ELR (cell line): ENCODE measurements around the gene CD52.
"Not testable (repeated sequence)": the region's sequence is repeated elsewhere in the genome, so short reads cannot be mapped to it uniquely, and the experiment has no call there.

Experiments
- DNase-seq: peaks from one replicate; pipeline ENCODE4 v3.0.0-alpha.2; 2015; ENCODE audit warnings: low read depth

CD52 gene

DNA sequence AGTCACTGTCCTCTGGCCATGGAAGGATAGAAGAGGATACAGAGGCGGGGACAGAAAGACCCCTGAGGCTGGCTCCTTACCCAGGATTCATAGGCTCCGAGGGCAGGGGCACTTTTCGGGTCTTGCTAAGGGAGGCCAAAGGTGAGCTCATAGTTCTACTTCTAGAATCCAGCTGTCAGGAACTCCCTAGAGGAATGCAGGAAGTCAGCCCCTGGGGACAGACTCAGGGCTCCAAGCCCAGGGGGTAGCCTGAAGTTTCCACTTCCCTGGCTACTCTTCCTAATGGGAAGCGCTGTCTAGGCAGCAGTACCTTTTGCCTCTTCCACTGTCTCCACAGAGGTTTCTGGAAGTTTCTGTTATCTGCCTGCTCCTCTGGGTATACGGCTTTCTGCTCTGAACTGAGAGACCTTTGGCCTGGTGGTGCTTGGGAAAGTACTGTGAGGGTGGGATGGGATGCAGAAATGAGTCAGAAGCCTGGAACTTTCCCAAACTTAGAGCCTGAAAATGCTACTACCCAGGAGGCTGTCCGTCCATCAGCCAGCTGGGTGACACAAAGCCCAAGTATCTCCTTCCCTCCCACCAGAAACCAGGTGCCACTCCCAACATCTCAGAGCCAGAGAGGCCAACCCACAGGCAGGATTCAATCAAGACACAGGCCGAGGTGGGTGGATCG, 14.9 kb upstream of the CD52 start:
- peak; percentile 82 for DNase-seq

GRCh38 chr1:26305667-26306289, 12.0 kb upstream of the CD52 start:
- DNase-seq = no peak

GRCh38 chr1:26306290-26307229, 11.2 kb upstream of the CD52 start, which contains the start of gene UBXN11:
UBXN11 (minus strand) TSS chr1:26306636; CDS start chr1:26302883, 3,753 bp downstream.
- peak; percentile 96 for DNase-seq

DNA sequence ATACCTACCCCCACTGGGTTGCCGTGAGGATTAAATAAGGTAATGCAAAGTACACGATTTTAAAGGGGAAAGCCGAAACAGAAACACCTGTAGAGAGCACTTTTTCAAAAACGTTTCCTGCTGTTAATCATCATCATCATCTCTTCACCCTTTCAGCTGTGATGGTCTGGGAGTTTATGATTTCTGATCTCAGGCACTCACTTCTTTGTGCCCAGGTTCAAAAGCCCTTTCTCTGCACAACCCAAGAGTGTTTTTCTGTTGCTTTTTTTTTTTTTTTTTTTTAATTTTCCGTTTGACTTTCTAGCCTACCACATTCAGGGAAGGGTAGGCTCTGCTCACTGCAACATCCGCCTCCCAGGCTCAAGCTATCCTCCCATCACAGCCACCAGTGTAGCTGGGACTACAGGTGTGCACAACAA, 10.4 kb upstream of the CD52 start:
- no peak for DNase-seq

GRCh38 chr1:26307966-26308899, 9.5 kb upstream of the CD52 start:
- not testable (repeated sequence) for DNase-seq

DNA sequence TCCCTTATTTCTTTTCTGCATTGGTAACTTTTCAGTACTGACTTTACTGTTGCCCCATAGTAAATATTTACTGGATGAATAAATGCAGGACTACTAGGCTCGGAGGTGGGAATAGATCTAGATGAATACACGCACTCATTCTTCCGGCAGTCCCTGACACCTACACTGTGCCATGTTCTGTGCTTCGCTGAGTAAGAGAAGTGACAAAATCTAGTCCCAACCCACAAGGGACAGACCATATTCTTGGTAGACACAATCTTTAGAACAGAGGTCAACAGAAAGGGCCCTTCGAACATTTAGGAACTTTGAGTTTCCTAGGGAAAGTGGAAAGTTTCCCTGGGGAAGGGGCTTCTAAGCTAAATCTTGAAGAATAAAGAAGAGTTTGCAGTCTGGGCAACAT, 3.3 kb upstream of the CD52 start:
- no peak for DNase-seq

- no peak for DNase-seq
Measured at GRCh38 chr1:26315874-26316850, 1.6 kb upstream of the CD52 start.

DNA sequence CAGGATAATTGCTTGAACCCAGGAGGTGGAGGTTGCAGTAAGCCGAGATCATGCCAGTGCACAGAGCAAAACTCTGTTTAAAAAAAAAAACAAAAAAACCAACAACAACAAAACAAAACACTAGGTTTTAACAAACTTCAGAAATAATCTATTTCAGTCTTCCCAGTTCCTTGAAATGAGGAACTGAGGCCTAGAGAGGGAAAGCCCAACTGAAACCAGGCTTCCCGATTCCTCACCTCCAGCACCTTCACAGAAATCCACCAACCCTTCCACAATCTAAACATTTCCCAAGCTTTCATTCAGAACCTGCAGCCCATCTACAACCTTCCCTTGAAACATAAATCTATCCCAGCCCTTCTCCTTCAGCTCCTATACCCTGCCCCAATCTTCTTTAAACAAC, 612 bp upstream of the CD52 start:
- DNase-seq = no peak

- no peak for DNase-seq
Measured at GRCh38 chr1:26318338-26319064, 743 bp downstream of the CD52 start.

DNA sequence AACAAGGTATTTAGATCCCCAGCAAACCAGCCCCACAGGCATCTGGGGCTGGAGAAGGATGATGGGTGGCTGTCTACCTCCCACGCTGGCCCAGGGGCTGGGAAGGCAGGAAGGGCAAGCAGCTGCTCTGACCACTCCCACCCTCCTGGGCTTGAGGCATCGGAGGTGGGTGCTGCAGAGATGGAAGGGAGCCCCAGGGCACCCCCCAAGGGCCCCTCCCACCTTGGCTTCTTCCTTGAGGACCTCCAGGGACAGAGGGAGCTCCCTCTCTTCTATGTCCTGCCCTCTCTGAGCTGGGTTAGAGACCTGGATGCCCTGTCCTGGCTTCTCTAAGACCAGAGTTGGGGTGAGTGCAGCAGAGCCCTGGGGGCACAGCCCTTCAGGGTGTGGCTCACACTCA, 3.1 kb downstream of the CD52 start:
- no peak for DNase-seq

GRCh38 chr1:26321315-26322041, 3.7 kb downstream of the CD52 start:
- peak; percentile 84 for DNase-seq

DNA sequence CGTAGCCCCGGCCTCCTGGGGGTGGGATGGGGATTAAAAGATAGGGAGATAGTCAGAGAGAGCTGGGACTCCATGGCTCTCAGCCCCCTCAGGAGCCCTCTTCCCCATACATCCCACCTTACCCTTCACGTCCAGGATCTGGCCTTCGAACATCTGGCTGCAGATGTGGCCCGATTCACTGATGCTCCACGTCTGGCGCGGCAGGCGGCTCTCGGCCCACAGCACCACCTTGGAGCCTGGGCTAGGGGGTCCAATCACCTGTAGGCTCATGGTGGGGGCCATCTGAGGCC, 4.2 kb downstream of the CD52 start:
- no peak for DNase-seq

DNA sequence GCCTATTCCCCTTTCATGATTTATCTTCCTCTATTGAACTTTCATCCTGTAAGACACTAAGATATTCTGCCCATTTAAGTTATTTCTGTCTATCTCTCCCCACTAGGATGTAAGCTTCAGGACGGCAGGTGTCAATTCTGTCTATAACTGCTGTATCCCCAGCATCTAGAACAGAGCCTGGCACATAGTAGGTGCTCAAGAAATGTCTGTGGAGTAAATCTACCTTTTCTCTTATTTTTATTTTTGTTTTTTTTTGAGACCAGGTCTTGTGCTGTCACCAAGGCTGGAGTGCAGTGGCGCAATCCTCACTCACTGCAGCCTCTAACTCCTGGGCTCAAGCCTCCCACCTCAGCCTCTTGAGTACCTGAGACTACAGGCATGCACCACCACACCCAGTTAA, 5.6 kb downstream of the CD52 start:
- DNase-seq = no peak

DNA sequence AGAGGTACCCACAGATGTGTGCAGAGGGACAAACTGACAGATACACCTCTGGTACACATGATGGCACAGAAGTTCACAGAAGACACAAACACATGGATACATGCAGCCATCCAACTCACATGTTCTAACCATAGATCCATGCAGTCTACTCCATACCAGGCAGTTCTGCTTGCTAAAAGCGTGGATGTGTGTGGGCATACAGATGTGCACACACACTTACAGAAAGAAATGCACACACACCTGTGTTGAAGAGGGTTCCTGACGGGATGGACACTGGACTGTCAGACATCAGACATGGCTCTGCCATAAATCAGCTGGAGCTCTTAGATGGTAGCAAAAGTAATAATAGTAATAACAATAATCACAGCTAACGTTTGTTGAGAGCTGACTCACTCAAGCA, 6.8 kb downstream of the CD52 start:
- DNase-seq = no peak

DNA sequence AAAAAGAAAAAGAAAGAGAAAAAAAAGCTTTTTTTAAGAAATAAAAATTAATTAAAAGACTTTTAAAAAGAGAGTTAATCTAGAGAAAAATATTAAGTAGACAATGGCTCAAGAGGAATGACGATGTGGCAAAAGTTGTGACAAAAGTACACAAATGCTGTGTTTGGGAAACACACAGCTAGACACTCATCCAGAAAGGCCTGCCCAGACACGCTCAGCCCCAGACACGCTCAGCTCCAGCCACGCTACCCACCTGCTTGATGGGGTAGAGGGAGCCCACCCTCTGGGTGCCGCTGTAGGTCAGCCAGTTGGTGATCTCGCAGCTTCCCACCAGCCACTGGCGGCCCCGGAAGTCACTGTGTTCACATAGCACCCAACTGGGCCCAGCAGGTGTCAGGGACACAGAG, 10.2 kb downstream of the CD52 start:
- DNase-seq = no peak

GRCh38 chr1:26328597-26328996, 10.8 kb downstream of the CD52 start:
- no peak for DNase-seq

- DNase-seq = not testable (repeated sequence)
Measured at GRCh38 chr1:26329380-26329779, 11.6 kb downstream of the CD52 start.

DNA sequence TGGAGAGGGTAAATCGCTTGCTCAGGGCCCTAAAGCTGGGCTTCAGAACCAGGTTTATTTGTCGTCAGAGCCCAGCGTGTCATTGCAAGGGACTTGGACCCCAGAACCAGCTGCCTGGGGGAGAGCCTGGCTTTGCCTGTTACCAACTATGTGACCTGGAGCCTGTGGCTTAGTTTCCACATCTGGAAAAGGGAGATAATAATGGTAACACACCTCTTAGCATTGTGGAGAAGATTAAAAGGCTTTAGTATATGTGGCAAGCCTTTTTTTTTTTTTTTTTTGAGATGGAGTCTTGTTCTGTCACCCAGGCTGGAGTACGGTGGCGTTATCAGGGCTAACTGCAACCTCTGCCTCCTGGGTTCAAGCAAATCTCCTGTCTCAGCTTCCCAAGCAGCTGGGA, 12.5 kb downstream of the CD52 start:
- no peak for DNase-seq

GRCh38 chr1:26333312-26333711, 15.6 kb downstream of the CD52 start:
- not testable (repeated sequence) for DNase-seq
